Measurements from ENCODE around the gene TRAPPC3L. TPM values are rescaled to one million over a fixed set of nuclear protein-coding genes. Genes with fewer than 3 reads are reported as not detected.

Gene TRAPPC3L
- total and polyA plus RNA-seq, 9 of the 15 experiments (the other 6 are each of a cell fraction or from before 2014, with no cell fraction given), result not detected

GRCh38 chr6:116447052-116447451 lies 98.4 kb downstream of the TRAPPC3L start:
- H3K79me2 ChIP-seq (ENCODE audit: control insufficient read depth, insufficient read depth, low read length), result no peaks in the 10 kb centered on the region
- no peak overlapping the region for H3K9ac ChIP-seq (ENCODE audit: insufficient read depth in 1 of 2, low read depth in 2 of 2, low read length in 2 of 2)
- TF ChIP-seq RBM25 (IDR thresholded peaks at IDR 0.05; ENCODE audit: low read depth, low read length, severe bottlenecking), result no peak
- TF ChIP-seq KDM4B (IDR thresholded peaks at IDR 0.05; ENCODE audit: borderline replicate concordance in 2 of 2, low read depth in 1 of 2), result no peak
- no peak for TF ChIP-seq ZBTB40 (IDR thresholded peaks at IDR 0.05)
- TF ChIP-seq ZBTB40 (CRISPR knock-in tag; IDR thresholded peaks at IDR 0.05), result no peak
- TF ChIP-seq CREB1 (IDR thresholded peaks at IDR 0.05), result no peak
- no peak for TF ChIP-seq CREB1 (CRISPR knock-in tag; IDR thresholded peaks at IDR 0.05)
- no peak for TF ChIP-seq NCOR1 (IDR thresholded peaks at IDR 0.05)
- TF ChIP-seq DDX20 (tag; IDR thresholded peaks at IDR 0.05; ENCODE audit: low read depth), result no peak
- TF ChIP-seq ELF1 (tag; IDR thresholded peaks at IDR 0.05), result no peak
- no peak for TF ChIP-seq RAD21 (CRISPR knock-in tag; conservative IDR thresholded peaks at IDR 0.05 in 1 of 2, IDR thresholded peaks at IDR 0.05 in 1 of 2)
- TF ChIP-seq ADNP (tag; IDR thresholded peaks at IDR 0.05), result no peak
- no peak for TF ChIP-seq VEZF1 (CRISPR knock-in tag; IDR thresholded peaks at IDR 0.05)
- no peaks in the 10 kb centered on the region for H4K20me1 ChIP-seq (replicated peaks; ENCODE audit: control insufficient read depth, insufficient read depth, low read length)
- POLR2A ChIA-PET, result no interaction called here
- no peak overlapping the region for H2AFZ ChIP-seq (ENCODE audit: low read depth, low read length)
- intact Hi-C loops (cut with micrococcal nuclease), result no loop called here
- H3K4me3 ChIP-seq, result no peak overlapping the region
- BruUV-seq (replicated peaks), result no TSS peak
- FAIRE-seq (no peak), DNase-seq (ENCODE audit: extremely low read depth in 1 of 4, low spot score in 3 of 4) (no peak), ATAC-seq (no peak)
- in situ Hi-C loops (cut with MboI), result no loop called here
- WGBS (ENCODE audit: insufficient coverage, low coverage, missing lambda C conversion rate), result 11% methylated on average over 3 of the region's 3 CpGs
- CTCF ChIA-PET (ENCODE audit: low intra/inter-chr PET ratio), result no interaction called here
- H3K27ac ChIP-seq (ENCODE audit: extremely low read depth, low read depth, low read length), result no peak overlapping the region
- H3K4me2 ChIP-seq (ENCODE audit: insufficient read depth, low read length), result no peak overlapping the region
- H3K4me1 ChIP-seq (replicated peaks in 1 of 2; ENCODE audit: control insufficient read depth in 2 of 2, insufficient read depth in 2 of 2, low read length in 2 of 2), result peaks cover 0 to 7% of the 10 kb centered on the region in 2 experiments; a peak in 2 of 5 replicates
- no peaks in the 10 kb centered on the region for H3K9me1 ChIP-seq (ENCODE audit: control insufficient read depth, insufficient read depth, low read length)
- no peaks in the 10 kb centered on the region for H3K36me3 ChIP-seq (ENCODE audit: control insufficient read depth, insufficient read depth, low read length)
- H3K9me3 ChIP-seq (replicated peaks; ENCODE audit: control insufficient read depth, insufficient read depth, low read depth, low read length), result no peaks in the 10 kb centered on the region
- H3K27me3 ChIP-seq (ENCODE audit: control insufficient read depth in 2 of 2, insufficient read depth in 2 of 2, low read length in 2 of 2), result no peaks in the 10 kb centered on the region
